Stimulated activated CD4-positive, alpha-beta T cell treated with anti-CD3 and anti-CD28 coated beads, Interleukin-1b, Interleukin-23, amount 100 ng/mL, for 1 hour (primary cell): ENCODE data around the gene NOL7.

ENCODE experiments used
- DNase-seq, 2 donors: peaks; one replicate each; pipeline ENCODE4 v3.0.0-alpha.2; 2020; ENCODE audit warnings: low read depth in 2 of 2

The NOL7 gene

DNA sequence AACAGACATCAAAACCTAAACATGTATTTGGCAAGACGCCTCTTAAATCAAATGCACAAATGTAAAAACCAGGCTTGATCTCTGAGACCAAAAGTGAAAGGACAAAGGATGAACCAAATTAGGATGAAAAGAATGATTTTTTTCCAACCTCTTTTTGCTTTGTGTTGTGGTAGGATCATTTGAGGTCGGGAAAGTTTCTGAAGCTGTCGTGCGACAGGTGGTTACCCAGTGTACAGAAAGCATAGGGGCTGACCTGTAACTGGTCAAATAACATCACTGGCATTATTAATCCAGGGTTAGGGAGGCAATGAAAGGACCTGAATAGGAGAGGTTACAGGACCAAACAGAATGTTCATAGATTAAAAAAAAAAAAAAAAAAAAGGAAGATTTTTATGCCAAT is 18.1 kb upstream of the NOL7 start:
- DNase-seq: no peak

GRCh38 chr6:13600036-13600435 is 15.1 kb upstream of the NOL7 start:
- no peak for DNase-seq

- no peak for DNase-seq
These were observed 11.0 kb upstream of the NOL7 start for GRCh38 chr6:13604135-13604534.

DNA sequence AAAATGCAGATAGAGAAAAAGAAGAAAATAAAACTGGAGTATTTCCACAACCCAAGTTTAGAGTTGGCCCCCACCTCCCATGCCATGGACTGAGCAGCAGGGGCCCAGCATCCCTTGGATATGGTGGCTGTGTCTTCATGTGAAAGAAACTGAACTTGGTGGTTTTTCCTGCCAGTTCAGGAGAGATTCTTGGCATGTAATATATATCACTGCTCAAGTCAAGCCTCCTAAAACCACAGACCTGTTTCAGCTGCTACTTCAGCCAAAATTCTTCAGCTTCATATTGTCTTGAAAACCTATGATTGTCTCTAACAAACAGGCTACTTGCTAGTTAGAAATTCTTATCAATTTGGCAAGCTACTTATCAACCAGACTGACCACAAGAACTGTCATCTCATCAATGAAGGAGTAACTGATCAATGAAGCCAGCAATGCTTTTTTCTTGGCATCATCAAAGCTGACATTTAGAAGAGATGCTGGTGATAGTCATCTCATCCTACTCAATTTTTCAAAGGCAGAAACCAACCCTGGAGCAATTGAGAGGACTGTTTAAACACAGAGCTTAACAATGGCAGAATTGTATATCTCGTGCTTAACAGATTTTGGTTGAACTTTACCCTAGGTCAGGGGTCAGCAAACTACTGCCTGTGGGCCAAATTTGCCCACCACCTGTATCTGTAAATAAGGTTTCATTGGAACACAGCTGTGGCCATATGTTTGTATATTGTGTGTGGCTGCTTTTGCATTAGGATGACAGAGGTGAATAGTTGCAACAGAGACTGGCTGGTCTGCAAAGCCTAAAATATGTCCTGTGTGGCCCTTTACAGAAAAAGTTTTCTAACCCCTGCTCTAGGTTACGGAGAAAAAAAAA is 10.4 kb upstream of the NOL7 start:
- no peak for DNase-seq

DNA sequence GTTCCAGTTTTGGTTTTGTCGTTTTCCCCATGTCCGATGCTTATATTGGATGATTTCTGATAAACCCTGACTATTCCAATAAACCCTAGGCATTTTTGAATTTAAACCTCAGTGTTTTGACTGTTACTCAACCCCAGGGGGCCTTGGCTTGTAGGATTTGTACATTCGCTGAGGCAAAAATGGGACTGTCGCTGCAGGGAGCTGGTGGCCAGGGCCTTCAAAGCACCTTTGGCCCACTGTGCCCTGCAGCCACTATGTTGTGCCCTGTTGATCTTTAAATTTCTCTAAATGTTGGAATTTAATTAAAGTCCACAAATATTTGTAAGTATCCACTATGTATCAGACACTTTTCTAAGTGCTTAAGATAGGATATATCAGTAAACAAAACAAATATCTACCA is 9.5 kb upstream of the NOL7 start:
- DNase-seq: no peak

DNA sequence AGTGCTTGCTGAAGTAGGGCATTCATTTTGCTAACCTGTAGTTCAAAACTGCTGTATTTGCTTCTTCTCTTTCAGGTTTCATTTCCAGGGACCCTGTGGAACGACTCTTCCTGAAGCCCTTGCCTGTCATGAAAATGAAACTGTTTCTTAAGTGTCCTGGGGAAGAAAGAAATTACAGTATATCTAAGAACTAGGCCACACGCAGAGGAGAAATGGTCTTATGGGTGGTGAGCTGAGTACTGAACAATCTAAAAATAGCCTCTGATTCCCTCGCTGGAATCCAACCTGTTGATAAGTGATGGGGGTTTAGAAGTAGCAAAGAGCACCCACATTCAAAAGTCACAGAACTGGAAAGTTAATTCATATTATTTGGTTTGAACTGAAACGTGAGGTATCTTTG is 3.4 kb upstream of the NOL7 start:
- DNase-seq: no peak

- DNase-seq: no peak
These were observed 2.0 kb upstream of the NOL7 start for GRCh38 chr6:13613029-13613594.

DNA sequence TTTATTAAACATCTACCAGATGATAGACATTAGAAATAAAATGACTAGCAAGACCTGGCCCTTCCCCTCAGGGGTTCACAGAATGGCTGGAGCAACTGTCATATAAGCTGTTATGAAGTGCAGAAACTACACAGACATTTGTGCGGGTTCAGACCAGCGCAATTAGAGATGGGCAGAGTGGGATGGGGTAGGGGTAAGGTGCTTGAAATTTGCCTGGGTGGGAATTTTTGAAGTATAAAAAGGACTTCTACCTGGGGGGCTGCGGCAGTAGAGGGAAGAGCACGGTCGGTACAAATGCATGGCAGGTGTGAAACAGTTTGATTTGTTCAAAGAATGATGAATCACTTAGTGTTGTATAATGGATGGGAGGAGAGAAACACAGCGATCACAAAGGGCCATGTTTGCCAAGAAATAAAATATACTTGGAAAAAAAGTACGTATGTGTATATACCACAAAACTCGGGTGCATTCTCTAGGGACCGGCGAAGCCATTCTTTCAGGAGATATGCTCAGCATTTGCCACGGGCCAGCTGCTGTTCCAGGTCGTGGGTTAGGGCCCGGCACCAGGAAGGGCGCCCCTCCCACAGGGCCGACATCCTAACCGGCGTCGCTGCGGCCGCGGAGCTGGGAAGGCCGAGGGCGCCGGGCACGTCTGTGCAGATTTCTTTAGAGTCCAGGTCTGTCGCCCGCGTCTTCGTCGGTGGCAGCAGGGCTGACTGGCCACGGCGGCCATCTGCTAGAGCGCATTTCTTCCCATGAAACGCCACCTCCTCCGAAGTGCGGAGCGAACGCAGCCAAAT is 809 bp upstream of the NOL7 start:
- no peak for DNase-seq

DNA sequence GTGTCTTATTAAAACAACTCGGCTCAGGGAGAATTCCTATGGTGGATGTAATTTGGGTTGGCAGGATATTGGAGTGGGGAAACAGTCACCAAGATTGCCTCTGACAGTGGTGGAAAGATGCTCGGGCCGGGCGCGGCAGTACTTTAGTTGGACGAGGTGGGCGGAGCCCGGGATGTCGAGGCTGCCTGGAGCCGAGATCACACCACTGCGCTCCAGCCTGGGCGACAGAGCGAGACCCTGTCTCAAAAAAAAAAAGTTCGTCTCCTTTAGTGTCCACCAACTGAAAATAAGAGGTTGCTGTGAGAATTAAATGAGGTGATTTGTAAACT is 621 bp downstream of the NOL7 start:
- DNase-seq: peak in 1 of 2 donors; percentile 27

GRCh38 chr6:13617066-13617465 is 1.9 kb downstream of the NOL7 start:
- no peak for DNase-seq

DNA sequence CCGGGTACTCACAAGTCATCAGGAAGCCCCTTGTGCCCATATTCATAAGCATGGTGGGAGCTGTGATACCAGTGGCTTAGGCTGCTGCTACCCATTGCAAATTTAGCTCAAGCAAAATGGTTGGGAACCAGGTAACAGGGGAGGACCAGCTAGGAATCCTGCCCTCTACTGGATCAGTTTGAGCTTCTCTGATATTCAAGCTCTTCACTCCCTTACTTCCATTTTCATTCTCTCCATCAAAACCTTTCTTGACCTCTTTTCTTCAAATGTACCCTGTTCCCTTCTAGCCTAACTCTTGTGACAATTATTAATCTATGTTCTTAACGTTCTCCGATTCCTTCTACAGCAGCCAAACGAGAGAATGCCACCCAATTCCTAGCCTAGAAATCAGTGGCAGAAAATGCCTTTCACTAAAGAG is 9.7 kb downstream of the NOL7 start:
- no peak for DNase-seq

DNA sequence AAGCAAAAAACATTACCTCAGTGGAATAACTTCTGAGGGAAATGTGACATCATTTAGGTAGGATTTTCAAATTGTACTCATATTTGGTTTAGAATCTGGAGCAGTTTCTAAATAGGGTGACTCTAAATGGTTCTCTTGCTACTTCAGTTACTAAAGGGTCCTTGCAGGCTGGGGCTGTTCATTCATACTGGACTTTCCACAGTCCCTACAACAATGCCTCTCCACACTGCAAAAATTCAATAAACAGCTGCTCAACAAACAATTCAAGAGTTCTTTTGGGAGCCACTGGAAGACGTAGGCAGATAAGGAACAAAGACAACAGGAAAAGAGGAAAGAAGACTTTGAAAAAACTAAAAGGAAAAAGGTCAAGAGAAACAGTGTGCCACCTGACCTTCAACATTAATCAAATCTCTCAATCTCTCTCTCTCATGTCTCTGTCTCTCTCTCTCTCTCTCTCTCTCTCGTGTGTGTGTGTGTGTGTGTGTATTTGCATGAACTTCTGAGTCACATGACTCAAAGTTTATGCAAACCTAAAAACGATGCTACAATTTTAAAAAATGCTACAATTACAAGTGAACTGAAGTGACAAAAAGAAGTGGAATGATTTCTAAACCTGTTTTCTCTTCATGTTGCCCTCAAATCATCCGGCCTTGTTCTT is 14.5 kb downstream of the NOL7 start:
- DNase-seq: no peak

- no peak for DNase-seq
These were observed 15.4 kb downstream of the NOL7 start for GRCh38 chr6:13630499-13630898.

- DNase-seq: no peak
These were observed 18.2 kb downstream of the NOL7 start for GRCh38 chr6:13633343-13633742.

DNA sequence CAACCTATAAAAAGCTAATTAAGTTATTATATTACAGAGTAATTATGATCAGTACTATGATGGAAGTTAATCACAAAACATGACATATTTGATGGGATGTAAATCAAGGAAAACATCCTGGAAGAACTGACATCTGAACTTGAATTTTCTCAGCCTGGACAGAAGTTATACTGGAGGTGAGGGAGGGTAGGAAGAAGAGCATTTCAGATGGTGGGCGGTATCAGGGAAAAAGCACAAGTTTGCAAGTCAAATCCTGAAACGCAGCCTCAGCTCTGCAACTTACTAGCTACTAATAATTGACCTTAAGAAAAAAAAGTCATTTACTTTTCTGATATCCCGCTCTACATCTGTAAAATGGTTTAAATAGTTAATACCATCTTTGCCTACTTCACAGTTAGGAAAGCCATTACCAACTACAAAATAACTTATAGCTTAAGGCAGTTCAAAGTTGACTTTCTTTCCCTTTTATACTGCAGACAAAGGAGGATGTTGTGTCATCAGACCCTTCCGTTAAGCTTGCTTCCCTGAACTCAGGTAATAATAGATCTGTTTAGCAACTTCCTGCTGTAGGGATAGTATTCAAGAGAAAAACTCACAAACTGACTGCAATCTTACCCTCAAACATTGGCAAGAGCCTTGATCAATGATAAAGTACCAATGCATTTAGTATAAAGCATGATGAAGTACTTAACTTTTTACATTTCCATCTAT is 21.0 kb downstream of the NOL7 start:
- no peak for DNase-seq

DNA sequence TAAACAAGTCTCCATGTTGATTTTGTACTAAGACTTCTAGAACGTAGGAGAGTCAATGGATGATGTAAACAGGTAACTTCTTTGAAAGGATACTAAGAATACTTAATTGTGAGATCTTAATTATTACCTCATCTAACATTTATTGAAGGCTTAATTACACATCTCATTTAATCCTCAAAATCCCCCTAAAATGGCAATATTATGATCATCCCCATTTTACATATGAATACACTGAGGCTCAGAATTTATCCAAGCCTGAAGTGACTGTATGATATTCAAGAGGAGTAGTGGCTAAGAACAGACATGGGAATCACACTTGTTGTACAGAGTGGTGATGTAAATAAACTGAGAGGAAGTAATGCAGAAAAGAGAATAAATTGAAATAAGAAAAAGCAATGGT is 22.9 kb downstream of the NOL7 start:
- DNase-seq: no peak

DNA sequence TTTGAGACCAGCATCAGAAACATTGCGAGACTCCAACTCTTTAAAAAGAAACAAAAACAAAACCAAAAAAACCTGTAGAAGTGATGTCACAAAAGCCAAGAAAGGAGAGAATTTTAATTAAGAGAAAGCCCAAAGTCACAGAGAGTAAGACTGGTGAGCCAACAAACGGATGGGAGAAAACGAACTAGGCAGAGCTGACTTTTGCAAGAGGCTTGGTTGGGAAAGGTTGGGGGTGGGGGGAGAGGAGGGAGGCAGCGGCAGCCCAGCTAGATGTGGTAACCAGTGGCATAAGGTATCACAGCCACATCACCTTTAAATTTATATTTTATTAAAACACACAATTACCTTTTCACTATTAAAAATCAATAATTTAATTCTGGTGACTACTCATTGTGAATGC is 23.5 kb downstream of the NOL7 start:
- no peak for DNase-seq

GRCh38 chr6:13641315-13641714 is 26.2 kb downstream of the NOL7 start:
- no peak for DNase-seq

DNA sequence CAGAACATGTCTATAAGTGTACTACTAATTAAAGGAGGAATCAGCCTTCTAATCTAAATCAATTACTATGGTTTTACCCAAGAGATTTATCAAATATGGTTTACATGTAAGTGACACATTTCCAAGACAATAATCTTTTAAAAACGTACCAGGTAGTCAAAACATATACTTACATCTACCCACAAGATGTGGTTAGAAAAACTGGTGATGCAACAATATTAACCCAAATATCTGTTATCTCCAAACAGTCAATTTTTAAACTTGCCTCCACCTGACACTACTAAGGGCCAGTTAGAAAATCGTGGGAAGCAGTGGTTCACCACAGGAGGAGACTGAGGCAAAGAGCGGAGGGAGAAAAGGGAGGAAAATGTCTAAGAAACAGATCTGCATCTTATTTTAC is 28.0 kb downstream of the NOL7 start:
- DNase-seq: no peak

DNA sequence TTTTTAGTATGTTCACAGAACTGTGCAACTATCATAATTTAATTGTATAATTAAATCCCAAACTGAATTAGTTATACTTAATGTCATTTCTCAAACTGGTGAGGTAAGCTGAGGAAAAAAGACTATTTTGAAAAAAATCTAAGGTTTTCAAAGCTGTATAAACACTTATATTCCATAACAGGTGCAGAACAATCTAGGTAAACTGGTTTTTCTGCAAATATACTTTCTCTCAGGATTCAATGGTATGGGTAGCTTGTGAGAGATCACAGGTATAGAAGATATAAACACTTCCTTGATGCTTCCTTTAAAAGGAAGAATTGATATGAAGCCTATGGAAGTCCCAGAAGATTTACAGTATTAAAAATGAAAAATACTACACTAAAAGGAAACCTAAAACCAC is 33.7 kb downstream of the NOL7 start:
- DNase-seq: no peak

DNA sequence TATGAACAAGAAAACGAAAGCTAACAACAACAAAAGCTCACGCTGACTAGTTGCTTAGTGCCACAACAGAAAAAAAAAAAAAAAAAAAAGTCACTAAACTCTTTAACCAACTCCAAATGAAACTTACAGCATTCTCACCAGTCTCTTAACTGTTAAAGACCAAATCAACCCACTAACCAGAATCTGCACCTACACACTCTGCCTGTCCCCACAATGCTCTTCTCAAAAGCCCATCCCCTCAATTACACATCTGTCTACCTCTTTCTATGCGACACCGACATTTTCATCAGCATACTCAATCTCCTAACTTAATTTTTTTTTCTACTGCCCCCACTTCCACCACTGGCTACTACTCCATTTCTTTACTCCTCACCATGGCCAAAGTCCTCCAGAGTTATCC is 34.3 kb downstream of the NOL7 start:
- DNase-seq: no peak

- DNase-seq: no peak
These were observed 38.2 kb downstream of the NOL7 start for GRCh38 chr6:13653296-13653695.
